Subcutaneous adipose tissue (tissue), 4 donors: ENCODE measurements around the gene FAM181A. TPM values are rescaled to one million over a fixed set of nuclear protein-coding genes. Genes with fewer than 3 reads are reported as not detected.

ENCODE experiments used
- small RNA-seq: library from RNA; depleted of rRNA; stranded (forward); fragments of <200 nt; gene quantifications from one replicate; pipeline ENCODE3, GENCODE V24; 2016
- total RNA-seq, 4 donors: library from RNA; depleted of rRNA; stranded (reverse); fragments of >200 nt; gene quantifications; one replicate each; pipeline ENCODE4 v1.1.0, GENCODE V29; 2016
- TF ChIP-seq, protein P1 (sequence below): fragments of 450-650 bp; IDR thresholded peaks from one replicate; pipeline ENCODE4 v1.5.1; 2016; ENCODE audit warnings: low read depth, mild to moderate bottlenecking, control low read depth, antibody characterized with exemption, moderate library complexity

FAM181A gene
- total RNA-seq, 4 donors from 2014 or later = not detected

DNA sequence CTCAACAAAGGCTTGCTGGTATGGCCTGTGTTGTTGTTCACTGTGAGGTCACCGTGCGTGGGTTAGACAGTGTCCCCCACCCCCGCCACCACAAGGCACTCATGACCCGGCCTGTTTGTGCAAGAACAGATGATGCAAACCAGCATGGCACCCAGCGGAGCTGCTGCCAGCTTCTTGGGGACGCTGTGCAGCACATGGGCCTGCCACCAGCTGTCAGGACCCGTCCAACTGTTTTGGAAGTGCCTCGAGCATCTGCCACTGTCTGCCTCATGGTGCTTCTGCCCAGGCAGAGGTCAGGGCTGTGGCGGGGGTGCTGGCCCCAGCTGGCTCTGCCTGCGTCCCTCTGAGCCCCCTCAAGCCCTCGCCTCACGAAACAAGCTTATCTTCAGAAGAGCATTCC lies 47.7 kb downstream of the FAM181A start:
- TF ChIP-seq, protein P1, sequence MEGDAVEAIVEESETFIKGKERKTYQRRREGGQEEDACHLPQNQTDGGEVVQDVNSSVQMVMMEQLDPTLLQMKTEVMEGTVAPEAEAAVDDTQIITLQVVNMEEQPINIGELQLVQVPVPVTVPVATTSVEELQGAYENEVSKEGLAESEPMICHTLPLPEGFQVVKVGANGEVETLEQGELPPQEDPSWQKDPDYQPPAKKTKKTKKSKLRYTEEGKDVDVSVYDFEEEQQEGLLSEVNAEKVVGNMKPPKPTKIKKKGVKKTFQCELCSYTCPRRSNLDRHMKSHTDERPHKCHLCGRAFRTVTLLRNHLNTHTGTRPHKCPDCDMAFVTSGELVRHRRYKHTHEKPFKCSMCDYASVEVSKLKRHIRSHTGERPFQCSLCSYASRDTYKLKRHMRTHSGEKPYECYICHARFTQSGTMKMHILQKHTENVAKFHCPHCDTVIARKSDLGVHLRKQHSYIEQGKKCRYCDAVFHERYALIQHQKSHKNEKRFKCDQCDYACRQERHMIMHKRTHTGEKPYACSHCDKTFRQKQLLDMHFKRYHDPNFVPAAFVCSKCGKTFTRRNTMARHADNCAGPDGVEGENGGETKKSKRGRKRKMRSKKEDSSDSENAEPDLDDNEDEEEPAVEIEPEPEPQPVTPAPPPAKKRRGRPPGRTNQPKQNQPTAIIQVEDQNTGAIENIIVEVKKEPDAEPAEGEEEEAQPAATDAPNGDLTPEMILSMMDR = no peak

DNA sequence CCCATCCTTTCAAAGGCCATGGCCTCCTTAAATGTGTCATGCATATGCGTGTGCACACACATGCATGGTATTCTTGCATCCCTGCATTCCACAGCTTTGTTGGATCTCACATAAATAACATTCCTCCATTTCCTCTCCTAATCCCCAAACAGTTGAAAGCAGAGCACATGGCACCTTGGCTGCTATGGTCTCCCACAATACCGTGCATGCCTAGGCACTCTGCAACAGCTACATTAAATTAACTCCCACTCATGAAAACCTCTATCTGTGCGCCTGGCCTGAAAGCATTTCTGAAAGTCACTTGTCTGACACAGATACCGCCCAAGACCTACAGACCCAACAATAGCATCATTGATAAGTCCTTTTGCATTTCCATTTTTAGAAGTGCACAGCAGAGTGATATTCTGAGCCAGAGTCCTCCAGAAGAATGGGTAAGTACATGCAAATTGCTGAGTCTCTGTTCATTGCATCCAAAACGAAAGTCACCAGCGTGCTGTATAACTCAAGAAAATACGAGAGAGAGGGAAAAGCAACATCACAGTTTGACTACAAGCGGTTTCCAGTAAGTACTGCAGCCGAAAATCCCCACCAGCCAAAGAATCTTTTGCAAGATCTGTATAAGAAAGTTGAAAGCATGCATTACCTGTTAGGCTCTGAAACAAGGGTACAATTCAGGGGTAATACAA lies 48.8 kb downstream of the FAM181A start:
- TF ChIP-seq, protein P1 = no peak

DNA sequence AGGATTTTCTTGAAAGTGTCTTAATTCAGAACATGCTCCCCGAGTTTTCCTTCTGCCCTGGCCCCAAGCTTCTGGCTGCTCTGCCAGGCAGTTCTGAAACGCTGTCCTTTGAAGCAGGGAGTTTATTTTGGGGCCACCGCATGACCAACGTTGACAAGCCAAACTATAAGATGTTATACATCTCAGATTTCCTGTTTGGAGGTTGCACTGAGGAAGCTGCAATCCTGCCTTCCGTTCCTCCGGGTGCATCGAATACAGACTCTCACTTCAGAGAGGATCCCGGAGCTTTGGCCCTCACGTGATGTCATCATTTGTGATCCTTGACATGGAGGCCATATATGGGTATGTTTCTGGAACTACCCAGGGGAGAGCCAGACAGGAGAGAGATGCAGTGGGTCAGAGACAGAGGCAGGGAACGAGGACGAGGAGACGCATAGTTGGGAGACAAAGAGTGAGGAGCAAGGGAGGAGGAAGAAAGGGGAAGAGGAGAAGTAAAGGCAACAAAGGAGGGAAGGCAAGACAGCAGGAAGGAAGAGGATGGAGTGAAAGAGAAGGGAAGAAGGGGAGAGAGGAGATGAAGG lies 49.4 kb downstream of the FAM181A start, which contains the start of gene ASB2:
Gene ASB2, minus strand, starts transcription at position 94 of the 581 bp plus-strand sequence. CDS start 12,031 bp downstream, outside the sequence.
- TF ChIP-seq, protein P1 = no peak

DNA sequence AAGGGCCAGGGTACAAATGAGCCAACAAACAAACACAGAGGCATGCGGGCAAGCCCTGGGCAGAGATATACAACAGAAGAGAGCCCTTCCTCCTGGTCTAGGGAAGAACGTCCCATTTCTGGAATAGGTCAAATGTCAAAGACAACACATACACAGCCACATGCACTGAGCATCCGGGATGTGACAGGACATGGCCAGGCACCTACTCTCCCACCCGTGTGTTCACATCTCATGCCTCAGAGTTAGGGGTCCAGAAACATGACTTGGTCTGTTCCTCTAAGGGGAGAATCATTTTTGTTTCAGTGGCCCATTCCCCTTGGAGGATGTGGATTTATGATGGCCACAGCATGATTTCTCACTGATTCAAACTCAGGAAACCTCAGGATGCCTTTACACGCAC lies 50.0 kb downstream of the FAM181A start:
- TF ChIP-seq, protein P1 = no peak

GRCh38 chr14:93977790-93978581 lies 50.8 kb downstream of the FAM181A start:
- TF ChIP-seq, protein P1 = no peak

GRCh38 chr14:93978735-93979134 lies 51.6 kb downstream of the FAM181A start:
- TF ChIP-seq, protein P1 = no peak

Small RNA genes lying within 50 kb of the gene (small RNA-seq; reads per million reads assigned to genes)
- not detected for gene MIR4506

Other genes with a start within 250 kb of the FAM181A start
- gene PRIMA1, start 138.9 kb upstream of the FAM181A start, total RNA-seq = 1 to 10 TPM in 1 of 4 donors, under 1 TPM in 3; 0.51 to 1.3 (median 0.80) TPM
- under 1 TPM in 1 of 4 donors, not detected in 3; 0.34 TPM for gene ASB2, start 49.2 kb downstream of the FAM181A start, total RNA-seq
- gene CCDC197, start 70.0 kb downstream of the FAM181A start, total RNA-seq = not detected
- gene OTUB2, start 99.0 kb downstream of the FAM181A start, total RNA-seq = 1 to 10 TPM in 1 of 4 donors, under 1 TPM in 3; 0.22 to 3.9 (median 0.43) TPM
- gene DDX24, start 153.9 kb downstream of the FAM181A start, total RNA-seq = 100 to 1,000 TPM; 119 to 133 (median 126) TPM
- gene IFI27L1, start 154.0 kb downstream of the FAM181A start, total RNA-seq = 10 to 100 TPM in 2 of 4 donors, 1 to 10 TPM in 2; 3.3 to 13.3 (median 7.2) TPM
- 100 to 1,000 TPM; 133 to 455 (median 216) TPM for gene IFI27, start 183.4 kb downstream of the FAM181A start, total RNA-seq
- gene IFI27L2, start 202.3 kb downstream of the FAM181A start, total RNA-seq = 100 to 1,000 TPM in 1 of 4 donors, 10 to 100 TPM in 3; 20.7 to 102 (median 85.3) TPM
- gene PPP4R4, start 247.0 kb downstream of the FAM181A start, total RNA-seq = 1 to 10 TPM in 2 of 4 donors, under 1 TPM in 2; 0.33 to 3.4 (median 0.85) TPM